Measurements from ENCODE around the gene FGF18. TPM values are rescaled to one million over a fixed set of nuclear protein-coding genes. Genes with fewer than 3 reads are reported as not detected.

FGF18 gene
- total and polyA plus RNA-seq, 2 experiments from 2014 or later = 0.56 to 0.86 TPM

DNA sequence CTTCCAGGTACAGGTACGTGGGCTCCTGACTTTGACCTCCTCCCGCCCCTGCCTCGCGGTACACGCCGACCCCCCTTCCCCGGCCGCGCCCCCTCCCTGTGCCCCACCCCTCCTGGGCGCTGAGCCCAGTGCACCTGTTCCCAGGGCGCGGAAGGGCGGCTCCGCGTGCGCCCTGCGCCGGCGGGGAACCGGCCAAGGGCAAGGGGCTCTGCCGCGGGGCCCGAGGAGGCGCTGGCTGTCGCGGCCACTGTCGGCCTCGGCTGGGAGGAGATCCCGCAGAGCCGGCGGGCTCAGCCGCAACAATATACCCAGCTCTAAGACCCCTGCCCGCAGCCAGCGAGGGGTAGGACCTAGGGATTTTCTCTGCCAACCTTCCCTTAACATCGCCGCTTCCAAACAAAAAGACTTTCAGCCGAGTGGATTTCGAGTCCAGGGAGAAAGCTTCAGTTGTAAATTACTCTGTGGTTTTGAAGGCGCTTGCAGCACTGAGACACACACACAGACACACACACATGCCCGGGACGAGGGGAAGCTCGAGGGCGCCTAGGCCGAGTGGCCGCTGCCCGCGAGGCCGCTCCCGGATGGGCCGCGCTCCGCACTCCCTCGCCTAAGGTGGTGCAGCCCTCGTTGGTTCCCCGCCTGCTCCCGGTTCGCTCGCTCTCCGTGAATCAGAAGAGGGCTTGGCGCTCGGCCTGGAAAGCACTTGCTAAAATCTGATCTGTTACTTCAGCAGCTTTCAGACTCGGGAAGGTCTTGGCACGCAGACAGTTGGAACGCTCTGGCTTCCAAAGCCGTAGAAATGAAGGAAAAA lies 1.2 kb downstream of the FGF18 start:
- TF ChIP-seq ZNF331 (CRISPR knock-in tag; IDR thresholded peaks at IDR 0.05; ENCODE audit: low read depth) = no peak
- peak; percentile 77 for TF ChIP-seq EZH2 (IDR thresholded peaks at IDR 0.05; ENCODE audit: low read depth, unreplicated experiment)

DNA sequence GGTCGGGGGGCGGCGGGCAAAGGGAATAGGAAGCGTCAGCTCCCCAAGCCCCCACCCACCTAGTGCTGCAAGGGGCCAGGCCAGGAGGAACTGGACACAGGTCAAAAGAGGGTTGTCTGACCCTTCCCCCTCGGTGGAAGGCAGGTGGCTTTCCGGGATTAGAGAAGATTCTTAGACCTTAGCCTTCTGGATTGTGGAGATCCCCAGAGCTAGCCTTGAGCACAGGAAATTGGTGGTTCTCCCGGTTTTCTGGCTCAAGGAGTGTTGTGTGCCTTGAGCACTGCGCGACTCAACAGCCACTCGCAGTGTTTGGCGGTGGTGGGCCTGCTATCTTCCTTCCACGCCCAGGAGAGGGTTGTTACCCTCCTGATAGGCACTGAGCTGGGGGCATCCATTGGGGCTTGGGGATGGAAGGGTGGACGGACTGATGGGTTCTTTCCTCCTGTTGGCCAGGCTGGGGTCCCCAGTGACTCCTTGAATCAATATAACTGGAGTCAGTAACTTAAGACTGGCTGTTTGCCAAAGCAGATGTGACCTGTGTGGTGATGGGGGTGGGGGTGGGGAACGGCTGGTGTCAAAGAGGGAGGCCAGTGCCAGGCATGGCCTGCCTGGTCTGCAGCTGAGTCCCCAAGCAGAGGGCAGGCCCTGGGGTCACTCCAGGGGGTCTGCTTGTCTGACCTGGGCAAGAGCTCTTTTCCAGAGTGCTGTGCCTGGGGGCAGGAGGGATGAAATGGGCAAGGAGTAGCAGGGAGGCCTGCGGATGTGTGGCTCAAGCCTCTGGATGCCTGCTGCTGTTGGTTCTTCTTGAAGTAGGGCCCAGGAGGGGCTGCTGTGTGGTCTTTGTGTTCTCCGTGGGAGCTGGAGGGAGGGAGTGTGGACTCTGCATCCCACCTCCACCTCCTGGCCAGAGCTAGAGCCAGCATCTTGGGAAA lies 2.1 kb downstream of the FGF18 start:
- Histone ChIP-seq H3K27me3 (ENCODE audit: insufficient read depth) (peaks cover 45% of the 10 kb centered on the region), H3K4me3 (peak overlapping the region; percentile 83), H3K79me2 (replicated peaks; ENCODE audit: insufficient read depth) (no peaks in the 10 kb centered on the region), H3F3A (replicated peaks; ENCODE audit: low read depth) (peaks cover 11% of the 10 kb centered on the region; the same call in 1 of the 2 replicates), H3K4me1 (ENCODE audit: insufficient read depth) (peaks cover 29% of the 10 kb centered on the region), H3K27ac (ENCODE audit: low read depth) (no peak overlapping the region), H2AFZ (peak overlapping the region; percentile 84), H4K20me1 (replicated peaks; ENCODE audit: insufficient read depth) (no peaks in the 10 kb centered on the region; the same call in 1 of the 2 replicates), H3K36me3 (ENCODE audit: insufficient read depth) (no peaks in the 10 kb centered on the region; the same call in 1 of the 2 replicates), H3K9me2 (ENCODE audit: insufficient read depth) (no peaks in the 10 kb centered on the region), H3K4me2 (peak overlapping the region; percentile 96)
- H3K4me3 Mint-ChIP-seq = peak overlapping the region; percentile 69
- no peak overlapping the region for H3K27ac Mint-ChIP-seq
- no peaks in the 10 kb centered on the region for H3K9me3 Mint-ChIP-seq
- peaks cover 32% of the 10 kb centered on the region for H3K4me1 Mint-ChIP-seq
- peaks cover 41% of the 10 kb centered on the region for H3K27me3 Mint-ChIP-seq (ENCODE audit: insufficient read depth, low read depth, poor library complexity)
- peak; percentile 28 for DNase-seq (ENCODE audit: low spot score)
- H3K36me3 Mint-ChIP-seq (ENCODE audit: low read depth) = no peaks in the 10 kb centered on the region
- ATAC-seq = no peak
- TF ChIP-seq EZH2 (IDR thresholded peaks at IDR 0.05; ENCODE audit: low read depth, unreplicated experiment) (no peak), ZNF331 (CRISPR knock-in tag; IDR thresholded peaks at IDR 0.05; ENCODE audit: low read depth) (no peak), JUNB (IDR thresholded peaks at IDR 0.05; ENCODE audit: unreplicated experiment) (no peak), POLR2AphosphoS5 (IDR thresholded peaks at IDR 0.05; ENCODE audit: low read depth) (no peak), ZNF114 (CRISPR knock-in tag; IDR thresholded peaks at IDR 0.05) (no peak), STAT1 (IDR thresholded peaks at IDR 0.05; ENCODE audit: unreplicated experiment) (no peak), NANOG (IDR thresholded peaks at IDR 0.05; ENCODE audit: borderline replicate concordance) (no peak), CREB1 (CRISPR knock-in tag; IDR thresholded peaks at IDR 0.05; ENCODE audit: low read depth) (no peak)
- TF ChIP-seq, protein P1, sequence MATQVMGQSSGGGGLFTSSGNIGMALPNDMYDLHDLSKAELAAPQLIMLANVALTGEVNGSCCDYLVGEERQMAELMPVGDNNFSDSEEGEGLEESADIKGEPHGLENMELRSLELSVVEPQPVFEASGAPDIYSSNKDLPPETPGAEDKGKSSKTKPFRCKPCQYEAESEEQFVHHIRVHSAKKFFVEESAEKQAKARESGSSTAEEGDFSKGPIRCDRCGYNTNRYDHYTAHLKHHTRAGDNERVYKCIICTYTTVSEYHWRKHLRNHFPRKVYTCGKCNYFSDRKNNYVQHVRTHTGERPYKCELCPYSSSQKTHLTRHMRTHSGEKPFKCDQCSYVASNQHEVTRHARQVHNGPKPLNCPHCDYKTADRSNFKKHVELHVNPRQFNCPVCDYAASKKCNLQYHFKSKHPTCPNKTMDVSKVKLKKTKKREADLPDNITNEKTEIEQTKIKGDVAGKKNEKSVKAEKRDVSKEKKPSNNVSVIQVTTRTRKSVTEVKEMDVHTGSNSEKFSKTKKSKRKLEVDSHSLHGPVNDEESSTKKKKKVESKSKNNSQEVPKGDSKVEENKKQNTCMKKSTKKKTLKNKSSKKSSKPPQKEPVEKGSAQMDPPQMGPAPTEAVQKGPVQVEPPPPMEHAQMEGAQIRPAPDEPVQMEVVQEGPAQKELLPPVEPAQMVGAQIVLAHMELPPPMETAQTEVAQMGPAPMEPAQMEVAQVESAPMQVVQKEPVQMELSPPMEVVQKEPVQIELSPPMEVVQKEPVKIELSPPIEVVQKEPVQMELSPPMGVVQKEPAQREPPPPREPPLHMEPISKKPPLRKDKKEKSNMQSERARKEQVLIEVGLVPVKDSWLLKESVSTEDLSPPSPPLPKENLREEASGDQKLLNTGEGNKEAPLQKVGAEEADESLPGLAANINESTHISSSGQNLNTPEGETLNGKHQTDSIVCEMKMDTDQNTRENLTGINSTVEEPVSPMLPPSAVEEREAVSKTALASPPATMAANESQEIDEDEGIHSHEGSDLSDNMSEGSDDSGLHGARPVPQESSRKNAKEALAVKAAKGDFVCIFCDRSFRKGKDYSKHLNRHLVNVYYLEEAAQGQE (IDR thresholded peaks at IDR 0.05; ENCODE audit: unreplicated experiment) = no peak
- TF ChIP-seq, protein P2, sequence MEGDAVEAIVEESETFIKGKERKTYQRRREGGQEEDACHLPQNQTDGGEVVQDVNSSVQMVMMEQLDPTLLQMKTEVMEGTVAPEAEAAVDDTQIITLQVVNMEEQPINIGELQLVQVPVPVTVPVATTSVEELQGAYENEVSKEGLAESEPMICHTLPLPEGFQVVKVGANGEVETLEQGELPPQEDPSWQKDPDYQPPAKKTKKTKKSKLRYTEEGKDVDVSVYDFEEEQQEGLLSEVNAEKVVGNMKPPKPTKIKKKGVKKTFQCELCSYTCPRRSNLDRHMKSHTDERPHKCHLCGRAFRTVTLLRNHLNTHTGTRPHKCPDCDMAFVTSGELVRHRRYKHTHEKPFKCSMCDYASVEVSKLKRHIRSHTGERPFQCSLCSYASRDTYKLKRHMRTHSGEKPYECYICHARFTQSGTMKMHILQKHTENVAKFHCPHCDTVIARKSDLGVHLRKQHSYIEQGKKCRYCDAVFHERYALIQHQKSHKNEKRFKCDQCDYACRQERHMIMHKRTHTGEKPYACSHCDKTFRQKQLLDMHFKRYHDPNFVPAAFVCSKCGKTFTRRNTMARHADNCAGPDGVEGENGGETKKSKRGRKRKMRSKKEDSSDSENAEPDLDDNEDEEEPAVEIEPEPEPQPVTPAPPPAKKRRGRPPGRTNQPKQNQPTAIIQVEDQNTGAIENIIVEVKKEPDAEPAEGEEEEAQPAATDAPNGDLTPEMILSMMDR (conservative IDR thresholded peaks at IDR 0.05; ENCODE audit: low read depth in 2 of 2) = no peak

More for the DNA sequence above, 1.2 kb downstream of the FGF18 start:
- Histone ChIP-seq H3K4me3 (peak overlapping the region; percentile 83), H3K36me3 (ENCODE audit: insufficient read depth) (no peaks in the 10 kb centered on the region; the same call in 1 of the 2 replicates), H3K27me3 (ENCODE audit: insufficient read depth) (peaks cover 45% of the 10 kb centered on the region), H4K20me1 (replicated peaks; ENCODE audit: insufficient read depth) (peaks cover 5% of the 10 kb centered on the region), H3F3A (replicated peaks; ENCODE audit: low read depth) (peaks cover 19% of the 10 kb centered on the region), H3K4me2 (peak overlapping the region; percentile 96), H3K79me2 (replicated peaks; ENCODE audit: insufficient read depth) (no peaks in the 10 kb centered on the region), H3K9me2 (ENCODE audit: insufficient read depth) (no peaks in the 10 kb centered on the region), H3K4me1 (ENCODE audit: insufficient read depth) (peaks cover 29% of the 10 kb centered on the region), H3K27ac (ENCODE audit: low read depth) (no peak overlapping the region), H2AFZ (peak overlapping the region; percentile 84)
- Mint-ChIP-seq H3K27me3 (ENCODE audit: insufficient read depth, low read depth, poor library complexity) (peaks cover 41% of the 10 kb centered on the region), H3K4me1 (peaks cover 32% of the 10 kb centered on the region), H3K9me3 (no peaks in the 10 kb centered on the region), H3K4me3 (peak overlapping the region; percentile 85), H3K27ac (no peak overlapping the region), H3K36me3 (ENCODE audit: low read depth) (no peaks in the 10 kb centered on the region)
- DNase-seq (ENCODE audit: low spot score) = peak; percentile 38
- ATAC-seq = peak; percentile 4
